SKM-1 (cell line): ENCODE measurements around the gene RASIP1.
A peak's percentile ranks its signal among the peaks of the same experiment; 100 is the strongest.

Experiments
- DNase-seq: peaks from one replicate; lab custom pipeline; 2025; ENCODE audit not compliant: unreplicated experiment; lab: John Stamatoyannopoulos, UW

RASIP1 gene

DNA sequence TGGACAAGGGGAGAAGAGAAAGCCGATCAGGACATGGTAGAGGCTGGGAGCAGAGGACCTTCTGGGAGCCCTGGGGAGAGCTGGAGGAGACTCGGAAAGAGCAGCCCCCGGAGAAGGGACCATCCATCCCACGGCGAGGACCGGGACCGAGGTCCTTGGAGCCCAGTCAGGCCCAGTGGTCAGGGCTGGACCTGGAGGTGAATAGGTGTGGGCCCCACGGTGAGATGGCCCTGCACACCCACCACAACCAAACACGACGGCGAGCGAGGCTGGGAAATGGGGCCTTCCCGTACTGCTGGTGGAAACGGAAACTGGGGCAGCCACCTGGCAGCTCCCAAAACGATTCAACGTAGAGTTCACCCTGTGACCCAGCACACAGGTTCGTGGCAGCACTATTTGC, 63.9 kb downstream of the RASIP1 start:
- DNase-seq = no peak

DNA sequence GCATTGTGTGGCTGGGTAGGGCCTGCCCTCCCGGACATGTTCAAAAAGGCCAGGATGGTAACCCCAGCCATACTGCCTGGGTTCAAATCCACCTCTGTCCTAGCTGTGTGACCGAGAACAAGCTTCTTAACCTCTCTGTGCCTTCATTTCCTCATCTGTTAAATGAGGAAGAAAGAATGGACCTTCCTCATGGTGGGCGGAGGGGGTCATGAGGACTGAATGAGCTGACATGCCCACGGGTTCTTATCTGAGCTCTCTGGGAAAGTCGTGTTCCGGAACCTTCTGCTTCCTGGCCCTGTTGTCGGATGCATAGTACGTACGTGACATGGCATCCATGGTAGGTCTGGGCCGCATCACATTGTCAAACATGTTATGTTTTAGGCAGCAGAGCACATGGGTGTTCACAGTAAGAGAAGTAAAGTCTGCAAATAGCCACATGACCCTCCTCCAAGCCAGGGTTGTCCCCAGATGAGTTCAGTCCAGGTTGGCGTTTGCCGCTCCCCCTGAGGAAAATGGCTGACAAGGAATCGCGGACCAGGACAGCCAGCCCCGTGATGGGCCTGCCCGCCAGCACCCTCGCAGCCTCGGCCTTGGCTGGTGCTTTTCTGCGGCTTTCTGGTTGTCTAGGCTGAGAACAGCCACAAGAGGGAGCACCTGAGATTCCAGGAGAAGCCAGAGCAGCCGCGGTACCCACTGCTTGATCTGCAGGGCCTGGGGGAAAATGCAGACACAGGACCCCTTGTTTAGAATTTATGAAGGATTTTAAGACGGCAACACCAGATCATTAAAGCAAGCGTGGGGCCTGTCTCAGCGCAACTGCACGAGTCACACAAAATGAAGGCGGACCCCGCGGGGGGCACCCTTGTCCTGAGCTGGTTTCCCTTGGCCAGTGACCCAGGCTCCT, 65.2 kb downstream of the RASIP1 start:
- peak; percentile 9 for DNase-seq

DNA sequence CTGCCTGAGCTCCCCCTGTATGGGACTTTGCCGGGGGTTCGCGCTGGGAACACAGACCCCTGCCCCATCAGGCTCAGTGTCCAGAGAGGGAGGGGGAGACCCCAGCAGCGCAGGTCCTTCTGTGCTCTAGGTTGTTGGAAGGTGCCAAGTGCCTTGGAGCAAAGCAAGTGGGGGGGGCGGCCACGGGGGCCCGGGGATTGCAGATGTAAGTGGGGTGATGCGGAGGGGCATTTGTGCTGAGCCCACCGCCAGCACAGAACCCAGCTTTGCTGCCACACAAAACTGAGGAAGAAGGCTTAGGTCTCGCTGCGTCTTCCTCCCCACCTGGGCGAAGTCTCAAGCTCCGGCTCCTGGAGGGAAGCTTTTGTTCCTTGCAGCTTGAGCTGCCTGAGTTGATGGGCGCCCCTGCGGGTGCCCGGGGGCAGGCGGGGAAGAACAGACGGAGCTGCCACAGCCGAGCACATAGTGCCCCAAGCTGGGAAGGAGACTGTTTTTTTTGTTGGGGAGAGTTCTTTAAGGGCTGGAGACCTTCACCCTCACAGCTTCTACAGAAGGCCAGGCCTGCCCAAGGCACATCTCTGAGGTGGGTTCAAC, 66.1 kb downstream of the RASIP1 start:
- no peak for DNase-seq

DNA sequence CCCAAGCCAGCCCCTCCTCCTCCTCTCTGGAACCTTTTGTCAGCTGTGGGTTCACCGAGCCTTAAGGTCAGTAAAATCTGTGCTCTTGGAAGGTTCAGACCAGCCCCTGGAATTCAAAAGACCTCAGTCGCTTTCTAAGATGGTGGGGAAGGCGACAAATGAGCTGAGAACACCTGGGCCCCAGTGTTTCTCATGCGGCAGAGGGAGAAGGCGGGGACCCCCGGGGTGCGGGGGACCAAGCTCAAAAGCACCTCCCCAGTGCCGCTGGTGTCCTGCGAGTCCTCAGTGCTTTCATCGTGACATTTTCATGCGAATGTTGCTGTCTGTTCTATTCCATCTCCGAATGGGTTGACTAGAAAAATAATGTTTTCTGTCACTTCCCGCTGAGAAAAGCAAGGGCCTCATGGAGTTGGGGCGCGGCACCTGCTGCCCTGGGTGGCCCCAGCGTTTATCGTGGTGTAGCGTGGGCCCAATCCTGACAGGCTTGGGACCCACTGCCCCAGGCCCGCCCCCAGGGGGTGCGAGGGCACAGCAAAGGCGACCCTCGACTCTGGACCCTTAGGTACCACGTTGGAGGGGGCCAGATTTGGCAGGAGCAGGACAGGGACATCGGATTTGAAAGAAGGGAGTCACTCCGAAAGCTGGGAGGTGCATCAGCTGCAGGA, 66.8 kb downstream of the RASIP1 start:
- DNase-seq = no peak

DNA sequence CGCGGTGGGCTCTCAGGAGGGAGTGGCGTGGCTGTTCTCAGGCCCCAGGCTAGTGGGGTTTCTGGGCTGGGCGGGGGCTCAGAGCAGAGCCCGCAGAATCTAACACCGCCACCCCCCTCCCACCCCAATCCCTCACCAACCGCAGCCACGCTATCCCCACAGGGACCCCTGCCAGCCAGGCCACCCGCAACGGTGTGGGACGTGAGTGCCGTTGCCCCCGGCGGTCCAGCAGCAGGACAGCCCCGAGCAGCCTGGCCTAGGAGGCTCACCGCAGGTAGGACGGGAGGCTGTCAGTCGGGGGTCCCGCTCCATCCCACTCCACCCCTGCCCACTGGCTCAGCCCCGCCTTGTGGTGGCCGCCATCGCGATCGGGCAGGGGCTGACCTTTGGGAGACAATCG, 67.4 kb downstream of the RASIP1 start, which contains the start of gene NTN5:
NTN5 (minus strand) TSS at position 24 of the 400 bp plus-strand sequence. CDS start 2,031 bp downstream, outside the sequence.
- no peak for DNase-seq

DNA sequence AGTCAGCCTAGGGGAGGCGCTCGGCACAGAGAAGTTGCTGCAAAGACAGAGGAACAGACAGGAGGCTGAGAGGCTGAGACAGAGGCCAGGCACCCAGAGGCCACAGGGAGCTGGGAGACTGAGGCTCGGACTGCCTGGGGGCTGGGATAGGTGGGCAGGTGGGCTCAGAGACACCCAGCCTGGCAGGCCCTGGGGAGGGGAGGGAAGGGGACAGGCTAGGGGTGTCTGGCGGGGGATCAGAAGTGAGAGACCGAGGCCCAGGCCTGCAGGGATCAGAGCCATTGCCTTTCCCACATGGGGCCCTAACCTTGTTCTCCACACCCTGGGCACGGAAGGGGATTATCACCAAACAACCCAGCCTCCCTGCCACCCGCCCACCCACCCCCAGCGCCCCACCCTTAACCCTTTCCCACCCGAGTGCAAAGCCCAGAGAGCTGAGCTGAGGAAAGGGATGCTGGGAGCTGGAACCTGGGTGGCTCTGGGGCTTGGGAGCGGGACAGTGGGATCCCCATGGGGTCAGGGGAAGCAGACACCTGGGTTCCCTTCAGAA, 68.9 kb downstream of the RASIP1 start:
- DNase-seq = no peak

DNA sequence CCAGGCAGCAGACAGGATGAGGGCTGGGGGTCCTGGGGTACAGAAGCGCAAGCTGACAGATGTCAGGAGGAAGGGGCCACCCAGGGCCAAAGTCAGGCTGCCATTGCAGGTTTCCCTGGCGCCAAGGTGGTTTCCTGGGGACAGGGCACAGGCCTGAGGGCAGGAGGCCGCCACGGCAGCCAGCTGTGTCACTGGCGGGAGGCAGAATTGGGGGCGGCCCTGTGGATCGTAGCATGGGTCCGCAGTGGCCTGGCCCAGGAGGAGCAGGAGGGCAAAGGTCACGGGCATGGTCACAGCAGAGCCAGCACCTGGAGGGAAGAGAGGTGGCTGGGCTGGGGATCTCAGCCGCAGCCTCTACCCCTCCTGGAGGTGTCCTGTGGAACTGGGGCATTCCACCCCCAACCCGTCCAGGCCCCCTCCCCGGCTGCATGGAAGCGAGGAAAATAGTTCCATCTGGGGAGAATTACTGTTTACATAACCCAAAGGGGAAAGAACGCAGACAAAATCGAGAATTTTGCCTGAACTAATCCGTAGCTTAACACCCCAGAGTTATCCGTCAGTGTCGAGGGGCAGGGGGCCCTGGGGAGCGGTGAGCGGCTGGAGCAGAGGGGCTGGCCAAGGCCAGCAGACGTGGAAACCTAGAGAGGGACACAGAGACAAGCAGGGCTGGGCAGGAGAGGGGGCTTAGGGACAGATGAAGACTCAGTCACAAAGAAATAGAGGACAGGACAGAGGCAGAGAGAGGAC, 69.5 kb downstream of the RASIP1 start:
- no peak for DNase-seq
